ENCODE measurements around the gene OR51F1. TPM values are rescaled to one million over a fixed set of nuclear protein-coding genes. Genes with fewer than 3 reads are reported as not detected.
"Not testable (repeated sequence)": the region's sequence is repeated elsewhere in the genome, so short reads cannot be mapped to it uniquely, and the experiment has no call there.

Gene OR51F1
- total RNA-seq, 2 experiments from 2014 or later, result not detected

DNA sequence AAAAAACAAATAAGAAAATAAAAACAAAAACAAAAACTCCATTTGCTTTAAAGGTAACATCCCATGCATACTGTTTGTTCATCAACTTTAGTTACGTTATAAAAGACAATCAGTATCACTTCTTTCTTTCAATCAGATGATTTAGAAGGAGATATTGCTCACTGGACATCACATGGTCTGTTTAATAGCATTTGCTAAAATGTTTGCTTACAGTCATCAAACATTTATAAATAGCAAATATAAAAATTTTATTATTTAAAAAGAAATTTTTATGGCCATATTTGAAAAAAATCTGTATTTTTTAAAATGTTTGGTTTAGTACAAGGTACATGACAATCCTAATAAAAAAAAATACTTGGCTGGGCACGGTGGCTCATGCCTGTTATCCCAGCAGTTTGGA is 42.6 kb downstream of the OR51F1 start:
- H3K27me3 Mint-ChIP-seq, result no peaks in the 10 kb centered on the region
- ATAC-seq (ENCODE audit: low read depth), result no peak
- H3K4me3 Mint-ChIP-seq, result no peak overlapping the region
- POLR2A ChIA-PET, result no interaction called here
- H3K4me1 Mint-ChIP-seq, result no peaks in the 10 kb centered on the region
- no peak overlapping the region for H3K27ac Mint-ChIP-seq
- H3K36me3 Mint-ChIP-seq, result no peaks in the 10 kb centered on the region
- DNase-seq, result no peak
- no peaks in the 10 kb centered on the region for H3K9me3 Mint-ChIP-seq

DNA sequence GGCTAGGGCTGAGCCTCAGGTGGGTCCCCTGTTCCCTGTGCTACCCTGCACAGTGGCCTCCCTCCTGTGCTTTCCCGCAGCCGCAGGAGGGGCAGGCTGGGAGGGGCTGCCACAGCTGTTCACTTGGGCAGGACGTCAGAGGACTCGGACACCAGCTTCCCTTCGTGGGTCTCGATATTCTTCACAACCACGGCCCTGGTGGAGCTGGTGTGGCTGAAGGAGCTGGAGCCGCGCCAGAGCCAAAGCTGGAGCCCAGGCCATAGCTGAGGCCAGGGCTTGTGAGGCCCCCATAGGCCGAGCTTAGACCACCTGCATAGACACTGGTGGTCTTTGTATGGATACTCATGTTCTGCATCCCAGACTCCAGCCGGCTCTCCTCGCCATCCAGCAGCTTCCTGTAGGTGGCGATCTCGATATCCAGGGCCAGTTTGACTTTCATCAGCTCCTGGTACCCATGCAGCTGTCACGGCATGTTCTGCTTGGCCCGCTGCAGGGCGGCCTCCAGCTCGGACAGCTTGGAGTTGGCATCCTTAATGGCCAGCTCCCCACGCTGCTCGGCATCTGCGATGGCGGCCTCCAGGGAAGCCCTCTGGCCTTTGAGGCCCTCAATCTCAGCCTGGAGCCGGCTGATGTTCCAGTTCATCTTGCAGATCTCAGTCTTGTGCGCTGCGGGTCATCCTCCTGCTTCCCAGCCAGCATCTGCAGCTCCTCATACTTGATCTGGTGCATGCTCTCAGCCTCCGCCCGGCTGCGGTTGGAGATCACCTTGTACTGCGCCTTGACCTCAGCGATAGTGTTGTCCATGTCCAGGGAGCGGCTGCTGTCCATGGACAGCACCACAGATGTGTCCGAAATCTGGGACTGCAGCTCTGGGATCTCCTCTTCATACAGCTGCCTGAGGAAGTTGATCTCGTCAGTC is 46.9 kb downstream of the OR51F1 start:
- POLR2A ChIA-PET; H3K27ac Mint-ChIP-seq; H3K4me1 Mint-ChIP-seq; H3K4me3 Mint-ChIP-seq; H3K27me3 Mint-ChIP-seq; ATAC-seq (ENCODE audit: low read depth); H3K36me3 Mint-ChIP-seq; DNase-seq; H3K9me3 Mint-ChIP-seq: not testable (repeated sequence)

Other genes with a start within 250 kb of the OR51F1 start
- not detected for gene OR52M1, start 224.7 kb downstream of the OR51F1 start, total RNA-seq
- not detected for gene OR52I2, start 188.2 kb downstream of the OR51F1 start, total RNA-seq
- not detected for gene OR52I1, start 175.9 kb downstream of the OR51F1 start, total RNA-seq
- gene TRIM68, start 161.7 kb downstream of the OR51F1 start, total RNA-seq, result 10 to 100 TPM; 17.7 to 21.4 TPM
- gene OR51D1, start 132.5 kb downstream of the OR51F1 start, total RNA-seq, result not detected
- gene OR51E1, start 126.0 kb downstream of the OR51F1 start, total RNA-seq, result not detected
- not detected for gene OR51E2, start 72.1 kb downstream of the OR51F1 start, total RNA-seq
- gene MMP26, start 65.2 kb downstream of the OR51F1 start, total RNA-seq, result not detected
- gene OR52R1, start 34.4 kb upstream of the OR51F1 start, total RNA-seq, result not detected
- not detected for gene OR51F2, start 51.4 kb upstream of the OR51F1 start, total RNA-seq
- gene OR51S1, start 79.3 kb upstream of the OR51F1 start, total RNA-seq, result not detected
- not detected for gene OR51T1, start 112.0 kb upstream of the OR51F1 start, total RNA-seq
- not detected for gene OR51A7, start 133.8 kb upstream of the OR51F1 start, total RNA-seq
- gene OR51G2, start 149.4 kb upstream of the OR51F1 start, total RNA-seq, result not detected
- not detected for gene OR51G1, start 154.4 kb upstream of the OR51F1 start, total RNA-seq
- not detected for gene OR51A4, start 177.7 kb upstream of the OR51F1 start, total RNA-seq
- gene OR51A2, start 185.8 kb upstream of the OR51F1 start, total RNA-seq, result not detected
- gene OR51L1, start 224.9 kb upstream of the OR51F1 start, total RNA-seq, result not detected

All from activated naive CD8-positive, alpha-beta T cell treated with anti-CD3 and anti-CD28 coated beads, Interleukin-2, amount 10 ng/mL, durations not matched to agents 7 days and 5 days (primary cell).